Heart left ventricle (tissue), 13 donors: Measurements from ENCODE around the gene PERM1.

Experiments
- CTCF ChIP-seq, 12 donors: fragments of 200-600 bp; sonication (generic) in 4 of 12; IDR thresholded peaks; one replicate each; pipeline versions ENCODE4 v1.5.0 to v1.8.0; 2018 to 2022; ENCODE audit warnings: antibody characterized with exemption in 12 of 12, mild to moderate bottlenecking in 5 of 12
- POLR2A ChIP-seq, 2 donors: fragments of 450-650 bp; IDR thresholded peaks; one replicate each; pipeline ENCODE4 v1.6.1; 2017; ENCODE audit warnings: antibody characterized with exemption in 2 of 2, mild to moderate bottlenecking in 2 of 2, moderate library complexity in 2 of 2
- donor health status: ischemic (EF 13 %, LVEDD 7.1; RV severe dilation, severe dysfunction).
- donor health status: DM: no; HTN: yes; CAD: no.
- donor health status: DM: no; HTN: no; CAD: no.
- donor health status: ischemic (EF 25% LVEDD 6.9; RV normal size, moderate dysfunction).
- donor health status: ischemic (EF 25% LVEDD 5.7; RV mildly dilated, moderate dysfunction).
- donor health status: ischemic (EF 35%, LVEDD 5.7; RV mildly dilated, moderate dysfunction).
- donor health status: nonischemic (EF 11% LVEDD 7.7; RV severe dilation, severe dysfunction).
- donor health status: DM: yes; HTN: yes; CAD: no.
- donor health status: PGD.
- donor health status: ischemic (EF 29% LVEDD 5.4; RV normal size, mild dysfunction).
- donor health status: nonischemic (EF 23%, LVEDD 6.1; RV moderate dilation, normal function).

DNA sequence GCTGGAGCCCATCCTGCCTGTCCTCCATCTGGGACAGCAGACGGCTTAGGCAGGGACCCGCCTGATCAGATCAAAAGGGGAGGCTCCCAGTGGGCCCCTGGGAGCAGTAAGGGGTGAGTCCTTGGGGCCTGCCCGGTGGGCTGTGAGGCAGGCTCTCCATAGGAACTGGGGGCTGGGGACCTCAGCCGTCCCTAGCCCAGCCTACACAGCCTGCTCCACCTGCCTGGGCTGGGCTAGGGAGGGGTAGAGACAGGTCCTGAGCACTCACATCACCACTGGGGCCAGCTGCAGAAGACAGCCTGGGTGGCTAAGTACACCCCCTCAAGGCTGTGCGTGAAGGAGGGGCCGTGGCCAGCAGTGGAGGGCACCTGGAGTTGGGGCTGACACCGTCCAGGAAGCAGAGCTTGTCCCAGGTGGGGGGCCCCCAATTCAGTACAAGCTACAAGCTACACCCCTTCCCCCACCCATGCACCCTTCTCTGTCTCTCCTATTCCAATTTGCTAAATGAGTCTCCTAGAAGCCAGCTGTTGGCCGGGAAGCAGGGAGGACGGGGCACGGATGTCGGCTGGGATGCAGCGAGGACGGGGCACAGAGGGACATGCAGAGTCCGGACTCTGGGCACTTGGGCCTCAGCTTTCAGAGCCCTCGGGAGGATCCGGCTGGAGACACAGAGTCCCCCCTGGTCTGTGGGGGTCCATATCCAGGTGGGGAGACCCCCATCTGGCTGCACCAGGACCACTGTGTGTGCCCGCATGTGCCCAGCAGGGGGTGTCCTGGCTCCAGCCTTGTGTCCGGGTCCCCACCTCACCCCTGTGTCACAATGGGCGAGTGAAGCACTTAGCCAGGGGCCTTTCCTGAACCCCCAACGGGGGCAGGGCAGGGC is 33.1 kb upstream of the PERM1 start:
- TF ChIP-seq CTCF (IDR thresholded peaks at IDR 0.05) (peak; percentile 8 to 45 (median 24)), POLR2A (IDR thresholded peaks at IDR 0.05) (no peak)
